IMR-90 (cell line): Measurements from ENCODE around the gene TOGARAM1. TPM values are rescaled to one million over a fixed set of nuclear protein-coding genes. Genes with fewer than 3 reads are reported as not detected.

Experiments used
- ATAC-seq: fragments of 200-7000 bp; cut with Tn5 transposase; 2 replicates; pipeline ENCODE4 v1.9.1; 2020; ENCODE audit warnings: low read depth, mild to moderate bottlenecking, moderate library complexity
- BruUV-seq: library from RNA; stranded (reverse); fragments of 400-500 nt; replicated peaks from 2 replicates; lab custom pipeline; 2021; lab: Mats Ljungman, UMichigan
- CTCF ChIA-PET: fragments of 300-600 bp; formaldehyde crosslinking; extraction: SDS; loops from one replicate; lab custom pipeline; 2021; ENCODE audit warnings: antibody characterized with exemption; lab: Yijun Ruan, JAX
- POLR2A ChIA-PET: fragments of 300-600 bp; sonication (Branson Sonifier 250); formaldehyde crosslinking; loops from one replicate; lab custom pipeline; 2022; ENCODE audit warnings: antibody characterized with exemption; ENCODE audit not compliant: unreplicated experiment; lab: Charles Lee
- DNase-seq: peaks from one replicate; pipeline ENCODE4 v3.0.0; 2013
- H2AFZ ChIP-seq: replicated peaks from 2 replicates; pipeline ENCODE3; 2013; ENCODE audit warnings: low read length, mild to moderate bottlenecking; ENCODE audit not compliant: poor library complexity
- H2AK5ac ChIP-seq: 2 replicates; pipeline ENCODE4 v1.6.1; 2013; ENCODE audit warnings: low read depth, low read length, inconsistent platforms
- H2AK9ac ChIP-seq: replicated peaks from 2 replicates; pipeline ENCODE3; 2013; ENCODE audit warnings: mild to moderate bottlenecking, low read depth, low read length, moderate library complexity; ENCODE audit not compliant: poor library complexity
- H2BK120ac ChIP-seq: 2 replicates; pipeline ENCODE4 v1.6.1; 2013; ENCODE audit warnings: low read depth, low read length, inconsistent platforms
- H2BK15ac ChIP-seq: 3 replicates; pipeline ENCODE4 v1.6.1; 2013; ENCODE audit warnings: low read depth, low read length, inconsistent platforms
- H2BK20ac ChIP-seq: 2 replicates; pipeline ENCODE4 v1.6.1; 2013; ENCODE audit warnings: low read depth, mild to moderate bottlenecking, inconsistent platforms, low read length, moderate library complexity
- H2BK5ac ChIP-seq: 2 replicates; pipeline ENCODE4 v1.6.1; 2013; ENCODE audit warnings: mild to moderate bottlenecking, low read depth, low read length, inconsistent platforms; ENCODE audit not compliant: poor library complexity, severe bottlenecking
- H3K14ac ChIP-seq: replicated peaks from 2 replicates; pipeline ENCODE4 v1.6.1; 2013; ENCODE audit warnings: low read depth, low read length, inconsistent platforms
- H3K18ac ChIP-seq: 2 replicates; pipeline ENCODE4 v1.6.1; 2013; ENCODE audit warnings: low read depth, low read length, control low read depth
- H3K23ac ChIP-seq: 2 replicates; pipeline ENCODE4 v1.6.1; 2013; ENCODE audit warnings: low read depth, low read length, inconsistent platforms
- H3K27ac ChIP-seq: 2 replicates; pipeline ENCODE4 v1.5.1; 2013; ENCODE audit warnings: mild to moderate bottlenecking, control low read depth, low read length; ENCODE audit not compliant: insufficient read depth
- H3K27me3 ChIP-seq: 2 replicates; pipeline ENCODE4 v1.6.1; 2013; ENCODE audit warnings: low read length; ENCODE audit not compliant: control insufficient read depth, insufficient read depth
- H3K36me3 ChIP-seq: 2 replicates; pipeline ENCODE4 v1.6.1; 2013; ENCODE audit warnings: low read length, mixed read lengths; ENCODE audit not compliant: control insufficient read depth, insufficient read depth
- H3K4ac ChIP-seq: 2 replicates; pipeline ENCODE4 v1.6.1; 2013; ENCODE audit warnings: low read depth, low read length, inconsistent platforms
- H3K4me1 ChIP-seq: 2 replicates; pipeline ENCODE4 v1.6.1; 2013; ENCODE audit warnings: low read length, mixed read lengths; ENCODE audit not compliant: control insufficient read depth, insufficient read depth
- H3K4me2 ChIP-seq: 2 replicates; pipeline ENCODE4 v1.6.1; 2013; ENCODE audit warnings: low read depth, mild to moderate bottlenecking, control low read depth, low read length, moderate library complexity
- H3K4me3 ChIP-seq: 2 replicates; pipeline ENCODE4 v1.5.1; 2013; ENCODE audit warnings: low read depth, mild to moderate bottlenecking, control low read depth, low read length, moderate library complexity; ENCODE audit not compliant: insufficient read depth
- H3K56ac ChIP-seq: 2 replicates; pipeline ENCODE4 v1.6.1; 2013; ENCODE audit warnings: low read length, inconsistent platforms; ENCODE audit not compliant: insufficient read depth; ENCODE audit errors: extremely low read depth
- H3K79me1 ChIP-seq, 2 experiments: 2 replicates each; pipeline ENCODE4 v1.6.1; 2013; ENCODE audit warnings: low read length in 2 of 2, inconsistent platforms in 1 of 2, low read depth in 1 of 2
- H3K9ac ChIP-seq: 2 replicates; pipeline ENCODE4 v1.6.1; 2013; ENCODE audit warnings: low read depth, low read length, control low read depth
- H3K9me1 ChIP-seq: 2 replicates; pipeline ENCODE4 v1.6.1; 2013; ENCODE audit warnings: low read length, inconsistent platforms; ENCODE audit not compliant: insufficient read depth
- H3K9me3 ChIP-seq: 2 replicates; pipeline ENCODE4 v1.6.1; 2013; ENCODE audit warnings: low read length; ENCODE audit not compliant: control insufficient read depth, insufficient read depth
- H4K20me1 ChIP-seq: 2 replicates; pipeline ENCODE4 v1.6.1; 2013; ENCODE audit warnings: low read length, inconsistent platforms; ENCODE audit not compliant: insufficient read depth
- H4K5ac ChIP-seq: 2 replicates; pipeline ENCODE4 v1.6.1; 2013; ENCODE audit warnings: mild to moderate bottlenecking, low read depth, low read length, control low read depth
- H4K8ac ChIP-seq, 2 experiments: 2 replicates each; pipeline ENCODE4 v1.6.1; 2013; ENCODE audit warnings: low read depth in 2 of 2, low read length in 2 of 2, control low read depth in 1 of 2, inconsistent platforms in 1 of 2
- H4K91ac ChIP-seq: 2 replicates; pipeline ENCODE4 v1.6.1; 2013; ENCODE audit warnings: low read depth, low read length, inconsistent platforms; ENCODE audit not compliant: insufficient read depth
- BHLHE40 ChIP-seq: fragments of 150-350 bp; IDR thresholded peaks from 2 replicates; pipeline ENCODE4 v1.6.1; 2016; ENCODE audit warnings: mild to moderate bottlenecking, low read depth, low read length
- CEBPB ChIP-seq: IDR thresholded peaks from 2 replicates; pipeline ENCODE4 v1.6.1; 2012; ENCODE audit warnings: low read depth, low read length, improper control_type of control experiment
- ELK1 ChIP-seq: fragments of 150-350 bp; IDR thresholded peaks from 2 replicates; pipeline ENCODE4 v1.6.1; 2016; ENCODE audit warnings: low read depth, mild to moderate bottlenecking, low read length, moderate library complexity, borderline replicate concordance
- FOS ChIP-seq: fragments of 150-350 bp; IDR thresholded peaks from 2 replicates; pipeline ENCODE4 v1.6.1; 2016; ENCODE audit warnings: low read depth, low read length
- MAZ ChIP-seq: IDR thresholded peaks from 2 replicates; pipeline ENCODE4 v1.6.1; 2012; ENCODE audit warnings: low read depth, mild to moderate bottlenecking, low read length, improper control_type of control experiment, moderate library complexity, borderline replicate concordance
- MXI1 ChIP-seq: IDR thresholded peaks from 2 replicates; pipeline ENCODE4 v1.6.1; 2012; ENCODE audit warnings: low read depth, mild to moderate bottlenecking, low read length, moderate library complexity, borderline replicate concordance
- POLR2A ChIP-seq: IDR thresholded peaks from 2 replicates; pipeline ENCODE4 v1.6.1; 2012; ENCODE audit warnings: mild to moderate bottlenecking, low read depth, low read length
- SMC3 ChIP-seq: fragments of 150-350 bp; IDR thresholded peaks from 2 replicates; pipeline ENCODE4 v1.6.1; 2016; ENCODE audit warnings: low read depth, mild to moderate bottlenecking, antibody characterized with exemption, low read length, moderate library complexity
- WGBS, 2 experiments: methylation state at CpG; one replicate each; pipeline versions ENCODE4 v1.1.5 to v1.1.7; 2013; ENCODE audit warnings: missing lambda C conversion rate in 2 of 2; ENCODE audit not compliant: insufficient read length in 1 of 2; ENCODE audit errors: extremely low coverage in 2 of 2; 5-methylcytosine and 5-hydroxymethylcytosine counted together
- dilution Hi-C: fragments of 300-500 bp; cut with HindIII; formaldehyde crosslinking; loops from one replicate; pipeline ENCODE4 v1.14.3; 2018; ENCODE audit warnings: low sequenced_read_pairs; ENCODE audit not compliant: unreplicated experiment
- in situ Hi-C: fragments of 300-500 bp; cut with MboI; formaldehyde crosslinking; loops from 3 replicates; pipeline ENCODE4 v1.14.3; 2019; ENCODE audit warnings: low sequenced_read_pairs, inconsistent platforms, mixed read lengths
- intact Hi-C: fragments of 100-400 bp; cut with micrococcal nuclease; formaldehyde crosslinking; loops from 2 replicates; pipeline ENCODE4 v1.10.0; 2022
- polyA plus RNA-seq, 3 experiments: library from polyadenylated mRNA; depleted of rRNA; stranded (reverse); fragments of >200 nt; gene quantifications; 2 replicates each; pipeline ENCODE4 v1.2.3, GENCODE V29; 2012; ENCODE audit warnings: low replicate concordance in 1 of 3
- total RNA-seq: library from RNA; depleted of rRNA; stranded (reverse); fragments of >200 nt; gene quantifications from 2 replicates; pipeline ENCODE4 v1.2.3, GENCODE V29; 2012

The TOGARAM1 gene
- total and polyA plus RNA-seq, 2 of the 4 experiments (the other 2 are of a cell fraction) = 3.1 to 13.4 TPM

- no peak overlapping the region for H3K18ac ChIP-seq
- no peak overlapping the region for H3K4ac ChIP-seq
- H4K20me1 ChIP-seq = peaks cover 6% of the 10 kb centered on the region; the same call in 1 of the 2 replicates
- in situ Hi-C loops = no loop called here
- no peaks in the 10 kb centered on the region for H3K9me3 ChIP-seq
- no peak overlapping the region for H3K4me3 ChIP-seq
- H2BK20ac ChIP-seq = no peak overlapping the region
- H2BK120ac ChIP-seq = no peak overlapping the region
- no peak overlapping the region for H2BK5ac ChIP-seq
- ChIA-PET CTCF (no interaction called here), POLR2A (no interaction called here)
- no peak overlapping the region for H3K4me2 ChIP-seq
- peaks cover 3% of the 10 kb centered on the region; the same call in 1 of the 2 replicates for H3K4me1 ChIP-seq
- WGBS, 2 experiments = no CpG with 5 or more reads among the region's 4 CpGs
- no peak overlapping the region for H2AK5ac ChIP-seq
- no peak overlapping the region for H4K8ac ChIP-seq
- no peaks in the 10 kb centered on the region for H3K36me3 ChIP-seq
- H3K27me3 ChIP-seq = no peaks in the 10 kb centered on the region
- H3K14ac ChIP-seq = no peak overlapping the region
- intact Hi-C loops = loop anchor here (5.0 kb wide), 1 partner anchor 36 kb away; no protein-coding TSS in a partner anchor
- DNase-seq (no peak), ATAC-seq (no peak)
- H2BK15ac ChIP-seq = no peak overlapping the region
- dilution Hi-C loops = no loop called here
- H3K23ac ChIP-seq = no peak overlapping the region
- no peak overlapping the region for H2AK9ac ChIP-seq
- no peak overlapping the region for H3K27ac ChIP-seq
- H3K9ac ChIP-seq = no peak overlapping the region
- H3K56ac ChIP-seq = no peak overlapping the region
- H4K5ac ChIP-seq = no peak overlapping the region
- TF ChIP-seq ELK1 = no peak
- TF ChIP-seq MAZ = no peak
- no peak for TF ChIP-seq CEBPB
- TF ChIP-seq POLR2A = no peak
- no peak for TF ChIP-seq MXI1
- TF ChIP-seq SMC3 = no peak
- TF ChIP-seq FOS = no peak
- TF ChIP-seq BHLHE40 = no peak
- no TSS peak for BruUV-seq
- no peak overlapping the region for H2AFZ ChIP-seq
- no peak overlapping the region for H4K91ac ChIP-seq
- H3K79me1 ChIP-seq = peaks cover 7 to 30% of the 10 kb centered on the region in 2 experiments; a peak in 3 of 4 replicates
- no peaks in the 10 kb centered on the region for H3K9me1 ChIP-seq
Measured at GRCh38 chr14:44971459-44971858, 9.5 kb downstream of the TOGARAM1 start.
